Lower leg skin (tissue), 4 donors: Measurements from ENCODE around the gene ITM2C. TPM values are rescaled to one million over a fixed set of nuclear protein-coding genes. Genes with fewer than 3 reads are reported as not detected.

ENCODE experiments used
- DNase-seq, 2 donors: peaks; one replicate each; pipeline ENCODE4 v3.0.0-alpha.2; 2019; ENCODE audit warnings: low spot score in 2 of 2
- H3K4me3 ChIP-seq: fragments of 200-600 bp; sonication (generic); 2 replicates; pipeline ENCODE4 v1.5.1; 2017; ENCODE audit warnings: mild to moderate bottlenecking, low read depth; ENCODE audit not compliant: poor library complexity, severe bottlenecking
- CTCF ChIP-seq, 3 donors: fragments of 450-650 bp; IDR thresholded peaks; one replicate each; pipeline ENCODE4 v1.5.1; 2016; ENCODE audit warnings: antibody characterized with exemption in 3 of 3, mild to moderate bottlenecking in 3 of 3, moderate library complexity in 2 of 3
- POLR2A ChIP-seq, 2 donors: fragments of 450-650 bp; IDR thresholded peaks; one replicate each; pipeline ENCODE4 v1.6.1; 2016 to 2017; ENCODE audit warnings: antibody characterized with exemption in 2 of 2, mild to moderate bottlenecking in 1 of 2, moderate library complexity in 1 of 2
- WGBS, 2 donors: methylation state at CpG; one replicate each; pipeline ENCODE4 v1.1.5; 2018; 5-methylcytosine and 5-hydroxymethylcytosine counted together
- intact Hi-C: fragments of 100-400 bp; cut with DNase I; formaldehyde crosslinking; loops from one replicate; pipeline ENCODE4 v1.15.0; 2023; ENCODE audit warnings: low total_unique reads
- total RNA-seq, 4 donors: library from RNA; depleted of rRNA; stranded (reverse); fragments of >200 nt; gene quantifications; one replicate each; pipeline ENCODE4 v1.1.0, GENCODE V29; 2016

ITM2C gene
- total RNA-seq, 4 donors from 2014 or later: 12.3 to 19.1 (median 14.0) TPM

- intact Hi-C loops: no loop called here
- WGBS, 2 donors: 89 to 93% methylated on average over 13 of the region's 13 CpGs
Observed at GRCh38 chr2:230821991-230822520, 42.7 kb upstream of the ITM2C start.

GRCh38 chr2:230823264-230823964 is 41.3 kb upstream of the ITM2C start:
- WGBS, 2 donors: 60 to 65% methylated on average over 10 of the region's 10 CpGs
- no peak overlapping the region for H3K4me3 ChIP-seq
- DNase-seq: no peak
- TF ChIP-seq POLR2A (IDR thresholded peaks at IDR 0.05) (no peak), CTCF (IDR thresholded peaks at IDR 0.05) (no peak)
- intact Hi-C loops: no loop called here

More at GRCh38 chr2:230821991-230822520, 42.7 kb upstream of the ITM2C start:
- no peak for TF ChIP-seq POLR2A (IDR thresholded peaks at IDR 0.05)
- TF ChIP-seq CTCF (IDR thresholded peaks at IDR 0.05): no peak
- peak in 1 of 2 donors; percentile 49 for DNase-seq
- H3K4me3 ChIP-seq: no peak overlapping the region

GRCh38 chr2:230824406-230824978 is 40.2 kb upstream of the ITM2C start:
- 22 to 24% methylated on average over 14 of the region's 14 CpGs for WGBS, 2 donors
- TF ChIP-seq CTCF (IDR thresholded peaks at IDR 0.05): peak in 1 of 3 donors; percentile 31
- no peak for TF ChIP-seq POLR2A (IDR thresholded peaks at IDR 0.05)
- no peak overlapping the region for H3K4me3 ChIP-seq
- peak in 1 of 2 donors; percentile 35 for DNase-seq
- intact Hi-C loops: no loop called here

- DNase-seq: no peak
- intact Hi-C loops: loop anchor here (5.0 kb wide), 1 partner anchor 162 kb away; no protein-coding TSS in a partner anchor
- WGBS, 2 donors: 38 to 42% methylated on average over 1 of the region's 1 CpG
Observed at GRCh38 chr2:230825354-230825753, 39.4 kb upstream of the ITM2C start.

GRCh38 chr2:230827774-230828271 is 36.9 kb upstream of the ITM2C start:
- intact Hi-C loops: loop anchor here (5.0 kb wide), 1 partner anchor 159 kb away; no protein-coding TSS in a partner anchor
- WGBS, 2 donors: 47 to 55% methylated on average over 17 to 27 of the region's 36 CpGs
- no peak overlapping the region for H3K4me3 ChIP-seq
- no peak for TF ChIP-seq POLR2A (IDR thresholded peaks at IDR 0.05)
- no peak for TF ChIP-seq CTCF (IDR thresholded peaks at IDR 0.05)
- DNase-seq: no peak

More at GRCh38 chr2:230825354-230825753, 39.4 kb upstream of the ITM2C start:
- no peak for TF ChIP-seq POLR2A (IDR thresholded peaks at IDR 0.05)
- H3K4me3 ChIP-seq: no peak overlapping the region
